NCI-H2081 treated with DMSO at 0.1 percent for 48 hours (cell line): ENCODE results near the gene KCNK1.

ENCODE experiments used
- DNase-seq: peaks from one replicate; lab custom pipeline; 2025; lab: John Stamatoyannopoulos, UW

KCNK1 gene

DNA sequence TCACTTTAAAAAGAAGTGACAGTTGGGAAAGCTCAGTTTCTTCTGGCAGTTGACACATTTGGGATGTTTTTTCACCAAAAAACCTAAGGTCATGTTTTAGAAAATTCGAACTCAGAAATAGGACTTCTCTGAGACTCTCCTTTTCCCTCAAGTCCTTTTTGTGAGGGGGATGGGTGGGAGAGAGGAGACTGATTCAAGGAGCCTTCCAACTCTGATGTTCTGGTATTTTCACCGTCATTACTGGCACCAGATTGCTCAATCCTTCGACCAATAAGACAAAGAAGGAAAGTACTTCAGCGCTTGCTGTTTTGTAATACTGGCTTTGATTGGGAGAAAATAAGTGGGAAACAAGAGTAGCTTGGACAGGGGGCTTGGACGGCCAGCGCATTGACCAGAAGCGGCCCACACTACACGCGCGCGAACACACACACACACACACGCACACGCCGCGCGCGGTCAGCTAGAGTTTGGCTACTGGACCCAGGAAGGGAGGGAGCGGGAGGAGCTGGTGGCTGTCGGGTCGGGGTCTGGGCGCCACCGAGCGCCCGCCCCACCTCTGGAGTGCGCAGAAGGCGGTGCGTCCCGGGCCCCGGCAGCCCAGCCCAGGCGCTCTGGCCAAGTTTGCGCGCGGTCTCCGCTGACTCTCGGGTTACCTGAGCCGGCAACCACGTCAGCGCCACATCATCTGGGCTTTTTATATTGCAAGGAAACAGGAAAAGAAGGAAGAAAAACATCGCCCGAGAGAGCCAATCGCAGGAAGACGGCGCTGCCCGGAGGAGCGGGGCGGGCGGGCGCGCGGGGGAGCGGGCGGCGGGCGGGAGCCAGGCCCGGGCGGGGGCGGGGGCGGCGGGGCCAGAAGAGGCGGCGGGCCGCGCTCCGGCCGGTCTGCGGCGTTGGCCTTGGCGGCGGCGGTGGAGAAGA lies at the start of gene KCNK1:
Gene KCNK1 (plus strand): TSS at position 855 of the 921 bp plus-strand sequence. CDS start 66 bp downstream, at position 921.
- DNase-seq = no peak

DNA sequence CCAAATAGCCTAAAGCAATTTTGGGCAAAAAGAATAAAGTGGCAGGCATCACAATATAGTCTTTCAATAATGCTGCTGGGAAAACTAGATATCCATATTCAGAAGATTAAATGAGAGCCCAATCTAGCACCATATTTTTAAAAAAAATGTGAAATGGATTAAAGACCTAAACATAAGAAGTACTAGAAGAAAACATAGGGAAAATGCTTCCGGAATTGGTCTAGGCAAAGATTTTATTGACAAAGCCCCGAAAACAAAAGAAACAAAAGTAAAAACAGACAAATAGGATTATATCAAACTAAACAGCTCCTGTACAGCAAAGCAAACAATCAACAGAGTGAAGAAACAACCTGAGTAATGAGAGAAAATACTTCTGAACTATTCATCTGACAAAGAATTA lies 48.6 kb upstream of the KCNK1 start:
- DNase-seq = no peak

DNA sequence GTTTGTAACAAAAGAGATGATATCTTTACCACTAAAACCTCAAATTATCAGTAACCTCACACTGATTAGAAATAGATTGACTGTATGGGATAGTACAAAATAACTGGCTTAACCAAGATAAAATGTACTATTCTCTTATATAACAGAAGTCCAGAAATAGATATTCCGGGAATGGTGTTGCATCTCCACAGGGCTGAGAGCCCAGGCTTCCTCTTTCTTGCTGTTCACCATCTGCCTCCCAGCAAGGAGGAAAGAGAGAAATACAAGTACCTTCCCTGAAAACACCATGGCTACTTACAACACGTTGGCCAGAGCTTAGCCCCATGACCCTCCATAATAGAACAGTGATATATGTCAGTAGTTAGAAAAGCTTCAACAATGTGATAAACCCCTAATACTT lies 47.0 kb upstream of the KCNK1 start:
- no peak for DNase-seq

DNA sequence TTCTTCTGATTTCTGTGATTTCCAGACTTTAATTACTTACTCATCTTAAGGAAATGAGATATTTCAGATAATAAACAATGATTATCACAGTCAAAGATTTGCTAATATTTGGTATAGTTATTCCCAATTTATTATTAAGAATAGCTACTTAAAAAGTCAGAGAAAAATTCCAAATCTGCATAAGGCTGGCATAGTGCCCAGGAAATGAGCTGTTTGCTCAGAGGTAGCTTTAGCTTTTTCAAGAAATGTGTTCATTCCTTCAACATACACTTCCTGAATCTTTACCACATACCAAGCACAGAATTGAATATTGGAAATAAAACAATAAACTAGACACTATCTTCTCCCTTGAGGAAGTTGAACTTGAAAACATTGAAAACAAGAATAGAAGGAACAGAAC lies 44.3 kb upstream of the KCNK1 start:
- DNase-seq = no peak

DNA sequence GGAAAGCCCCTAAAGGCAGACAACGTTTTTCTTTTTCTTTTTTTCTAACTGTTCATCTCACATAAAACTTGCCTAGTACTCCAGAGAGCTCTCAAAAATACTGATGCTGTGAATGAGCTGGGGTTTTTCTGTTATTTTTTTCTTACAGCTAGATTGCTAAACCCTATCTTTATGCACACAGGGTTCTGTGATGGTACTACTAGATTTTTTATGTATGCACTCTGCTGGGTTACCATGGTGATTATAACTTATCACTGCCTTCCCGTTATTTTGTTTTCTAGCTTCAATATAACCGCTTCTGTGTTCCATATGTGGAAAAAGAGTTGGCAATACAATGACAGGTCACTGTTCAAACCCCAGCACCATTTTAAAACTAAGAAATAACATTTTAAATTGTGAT lies 43.7 kb upstream of the KCNK1 start:
- DNase-seq = no peak

DNA sequence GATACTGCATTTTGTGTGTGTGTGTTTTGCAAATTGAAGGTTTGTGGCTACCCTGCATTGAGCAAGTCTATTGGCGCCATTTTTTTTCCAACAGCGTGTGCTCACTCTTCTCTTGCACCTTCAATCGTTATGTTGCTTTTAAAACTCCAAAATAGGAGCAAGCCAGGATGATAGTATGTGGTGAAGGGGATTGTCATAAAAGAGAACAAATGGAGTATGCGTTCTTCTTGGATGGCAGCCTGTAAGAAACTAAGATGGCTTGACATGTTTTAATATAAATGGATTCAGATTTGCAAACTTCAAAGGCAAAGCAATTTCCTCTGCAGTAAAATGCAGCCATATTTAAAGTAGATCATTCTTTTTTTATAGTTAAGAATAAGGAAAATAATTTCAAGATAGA lies 43.2 kb upstream of the KCNK1 start:
- no peak for DNase-seq

DNA sequence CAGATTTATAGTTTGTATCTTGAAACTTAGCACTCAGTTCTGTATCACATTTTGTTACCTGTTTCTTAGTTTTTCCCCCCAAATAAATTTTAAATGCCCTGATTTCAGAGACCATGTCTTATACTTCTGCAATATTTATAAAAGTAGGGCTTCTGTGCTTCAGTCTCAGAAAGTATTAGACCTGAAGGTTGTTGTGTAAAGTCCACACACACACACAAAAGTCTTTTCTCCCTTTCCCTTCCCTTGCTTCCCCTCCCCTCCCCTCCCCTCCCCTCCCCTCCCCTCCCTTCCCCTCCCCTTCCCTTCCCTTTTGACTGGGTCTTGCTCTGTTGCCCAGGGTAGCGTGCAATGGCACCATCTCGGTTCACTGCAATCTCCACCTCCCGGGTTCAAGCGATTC lies 41.0 kb upstream of the KCNK1 start:
- no peak for DNase-seq

DNA sequence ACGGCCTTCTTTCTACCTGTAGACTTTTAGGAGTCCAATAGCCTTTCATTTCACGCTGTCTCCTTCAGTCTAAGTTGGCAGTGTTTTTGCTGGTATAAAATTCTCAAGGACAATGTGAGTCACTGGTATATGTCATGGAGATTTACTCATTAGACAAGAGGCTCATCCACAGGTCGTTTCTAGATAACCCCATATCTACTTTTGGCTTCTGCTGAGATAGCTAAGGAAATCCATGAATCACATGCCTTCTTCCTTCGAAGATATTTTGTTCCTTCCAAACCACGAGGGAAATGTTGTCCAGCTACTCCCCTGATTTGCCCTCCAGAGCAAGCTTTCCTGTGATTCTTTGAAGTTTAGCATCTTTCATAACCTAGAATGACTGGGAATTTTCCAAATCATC lies 38.5 kb upstream of the KCNK1 start:
- DNase-seq = no peak

DNA sequence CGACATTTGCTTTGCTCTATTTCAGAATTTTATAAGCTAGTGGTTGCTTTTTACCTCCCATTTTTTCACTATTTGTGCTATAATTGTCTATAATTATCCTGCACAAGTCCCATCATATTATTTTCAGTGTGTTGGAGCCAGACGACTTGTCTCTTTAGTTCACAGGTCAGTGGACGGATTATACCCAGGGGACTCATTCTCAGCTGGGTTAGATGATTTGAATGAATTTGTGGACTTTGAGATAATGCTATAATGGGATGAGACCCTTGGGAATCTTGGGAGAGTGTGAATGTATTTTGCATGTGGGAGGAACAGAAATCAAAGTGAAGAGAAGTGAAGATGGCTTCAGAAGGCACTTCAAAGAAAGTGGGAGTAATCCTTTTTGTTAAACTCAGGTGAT lies 31.5 kb upstream of the KCNK1 start:
- no peak for DNase-seq

DNA sequence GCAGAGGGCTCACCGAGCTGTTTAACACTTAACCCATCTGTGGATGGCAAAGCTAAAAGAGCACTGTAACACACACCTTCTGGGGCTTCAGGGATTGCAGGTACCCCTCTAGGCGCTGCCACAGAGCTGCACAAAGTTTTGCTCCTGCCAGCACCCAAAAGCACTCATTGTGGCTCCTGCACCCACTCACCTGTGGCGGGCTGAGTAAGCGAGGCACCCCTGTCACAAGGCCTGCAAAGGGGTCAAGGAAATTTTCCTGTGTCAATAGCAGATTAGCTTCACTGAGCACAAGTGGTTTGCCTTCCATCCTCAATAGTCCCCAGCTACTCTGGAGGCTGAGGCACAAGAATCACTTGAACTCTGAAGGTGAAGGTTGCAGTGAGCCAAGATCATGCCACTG lies 29.5 kb upstream of the KCNK1 start:
- no peak for DNase-seq

DNA sequence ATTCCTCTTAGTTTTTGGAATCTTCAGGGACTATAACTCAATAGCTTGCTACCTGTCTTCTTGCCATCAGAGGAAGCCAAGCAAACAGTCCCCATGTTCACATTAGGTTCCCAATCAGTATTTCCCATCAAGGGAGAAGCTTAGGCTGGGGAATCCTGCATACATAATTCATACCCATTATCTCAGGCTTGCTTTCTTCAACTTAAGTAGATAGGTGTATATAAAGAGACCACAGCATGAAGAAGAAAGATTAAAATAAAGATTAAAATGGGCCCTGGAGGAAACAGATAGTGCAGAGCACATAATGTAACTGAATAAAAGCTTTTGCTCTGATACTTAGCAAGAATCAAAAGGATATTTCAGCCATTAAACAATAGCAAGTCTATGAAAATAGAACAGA lies 29.0 kb upstream of the KCNK1 start:
- DNase-seq = no peak

DNA sequence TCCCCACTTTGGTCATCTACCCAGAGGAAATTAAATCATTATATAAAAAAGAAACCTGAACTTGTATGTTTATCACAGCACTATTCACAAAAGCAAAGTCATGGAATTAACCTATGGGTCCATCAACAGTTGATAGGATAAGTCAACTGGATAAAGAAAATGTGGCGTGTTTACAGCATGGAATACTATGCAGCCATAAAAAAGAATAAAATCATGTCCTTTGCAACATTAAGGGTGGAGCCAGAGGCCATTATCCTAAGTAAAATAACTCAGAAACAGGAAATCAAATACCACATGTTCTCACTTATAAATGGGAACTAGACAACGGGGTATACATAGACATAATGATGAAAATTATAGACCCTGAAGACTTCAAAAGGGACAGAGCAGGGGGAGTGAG lies 27.6 kb upstream of the KCNK1 start:
- DNase-seq = no peak

DNA sequence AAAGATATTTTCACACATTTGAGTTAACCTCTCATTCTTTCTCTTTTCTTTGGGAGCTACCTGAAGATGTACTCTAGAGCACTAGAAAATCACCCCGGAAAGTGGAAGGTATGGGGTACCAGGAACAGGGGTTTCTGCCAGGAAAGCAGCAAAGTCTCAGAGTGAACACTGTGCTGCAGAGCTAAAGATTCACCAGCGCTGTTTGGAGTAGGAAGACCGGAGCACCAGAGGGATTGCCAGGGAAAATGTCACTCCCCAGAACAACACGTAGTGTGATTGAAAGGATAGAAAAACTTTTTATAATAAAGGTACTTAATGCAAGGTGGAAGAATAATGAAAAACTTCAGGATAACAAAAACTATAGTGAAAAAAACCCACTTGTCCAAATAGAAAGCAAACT lies 26.7 kb upstream of the KCNK1 start:
- DNase-seq = no peak

DNA sequence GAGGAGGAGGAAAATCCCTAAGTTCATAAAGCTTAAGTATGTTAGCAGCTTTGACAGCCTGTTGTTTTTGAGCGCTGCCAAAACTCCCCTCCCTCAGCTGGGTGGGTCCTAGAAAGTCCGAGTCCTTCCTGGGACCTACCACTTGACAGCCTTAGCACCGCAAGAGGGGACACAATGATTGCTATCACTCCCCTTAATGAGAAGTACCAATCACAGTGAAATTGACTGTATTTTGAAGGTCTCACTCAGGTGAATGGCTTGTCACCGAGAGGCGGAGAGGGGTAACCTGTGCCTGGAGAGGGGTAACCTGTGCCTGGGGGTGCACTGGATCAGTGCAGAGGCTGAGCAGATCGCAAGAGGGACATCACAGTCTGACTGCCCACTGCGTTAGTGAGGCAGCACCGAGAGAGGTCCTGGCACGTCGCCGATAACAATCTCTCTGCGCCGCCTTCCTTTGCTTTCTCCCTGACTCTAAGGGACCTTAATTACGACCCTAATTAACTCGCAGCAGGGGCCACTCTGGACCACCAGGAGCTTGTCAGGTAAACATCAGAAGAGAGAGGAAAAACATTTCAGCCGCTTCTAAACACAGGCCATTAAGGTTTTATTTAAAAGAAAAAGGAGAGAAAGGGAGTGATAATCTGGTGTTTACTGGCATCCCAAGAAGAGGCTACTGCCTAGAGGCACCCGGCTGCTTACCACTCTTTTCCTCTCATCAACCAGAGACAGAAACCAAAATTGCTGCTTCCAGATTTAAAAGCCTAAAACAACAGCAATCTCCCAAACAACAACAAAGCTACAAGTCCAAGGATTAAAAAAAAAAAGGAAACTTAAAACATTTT lies 25.7 kb upstream of the KCNK1 start:
- DNase-seq = no peak

DNA sequence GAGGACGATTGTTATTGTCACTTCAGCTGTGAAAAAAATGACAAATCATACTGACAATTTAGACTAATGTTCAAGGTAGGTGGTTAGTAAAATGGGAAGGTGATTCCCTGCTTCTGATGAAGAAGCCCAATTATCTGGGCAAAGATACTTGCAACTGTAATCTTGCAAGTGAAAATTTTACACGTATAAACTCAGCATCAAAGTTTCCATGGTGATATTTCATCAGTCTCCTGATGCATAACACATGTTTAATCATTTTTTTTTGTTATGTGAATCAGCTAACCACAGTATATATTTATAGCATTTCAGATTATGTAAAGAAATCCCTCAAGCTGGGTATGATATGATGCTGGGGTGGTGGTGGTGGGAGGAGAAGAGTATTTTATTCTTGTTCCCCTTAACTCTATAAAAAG lies 16.4 kb upstream of the KCNK1 start:
- no peak for DNase-seq

DNA sequence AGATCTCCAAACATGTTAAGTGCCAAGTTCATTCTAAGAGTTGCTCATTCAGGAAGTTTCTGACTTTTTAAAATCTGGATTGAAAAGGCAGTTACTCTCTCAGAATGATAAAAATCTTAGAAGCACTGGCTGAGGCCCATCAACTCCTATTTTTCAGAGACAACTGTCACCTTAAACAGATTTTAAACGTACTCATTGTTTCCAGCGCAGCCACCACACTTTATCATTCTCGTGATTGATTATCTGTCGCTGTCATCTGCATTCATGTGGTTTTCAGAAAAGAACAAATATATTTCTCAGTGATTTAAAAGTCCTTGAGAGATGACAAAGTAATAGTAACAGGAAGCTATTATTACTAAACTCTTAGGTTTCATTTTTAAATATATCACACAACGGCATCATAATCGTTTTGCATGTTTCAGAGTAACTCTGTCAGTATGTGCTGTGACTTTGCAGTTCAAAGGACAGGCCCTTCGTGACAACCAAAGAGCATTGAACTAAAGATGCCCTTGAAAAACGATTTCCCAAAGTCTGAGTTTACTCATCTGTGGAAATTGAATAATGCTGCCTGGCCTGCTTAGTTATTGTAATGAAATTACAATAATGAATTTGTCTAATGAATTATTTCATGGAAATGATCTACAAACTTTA lies 14.9 kb upstream of the KCNK1 start:
- DNase-seq = no peak

DNA sequence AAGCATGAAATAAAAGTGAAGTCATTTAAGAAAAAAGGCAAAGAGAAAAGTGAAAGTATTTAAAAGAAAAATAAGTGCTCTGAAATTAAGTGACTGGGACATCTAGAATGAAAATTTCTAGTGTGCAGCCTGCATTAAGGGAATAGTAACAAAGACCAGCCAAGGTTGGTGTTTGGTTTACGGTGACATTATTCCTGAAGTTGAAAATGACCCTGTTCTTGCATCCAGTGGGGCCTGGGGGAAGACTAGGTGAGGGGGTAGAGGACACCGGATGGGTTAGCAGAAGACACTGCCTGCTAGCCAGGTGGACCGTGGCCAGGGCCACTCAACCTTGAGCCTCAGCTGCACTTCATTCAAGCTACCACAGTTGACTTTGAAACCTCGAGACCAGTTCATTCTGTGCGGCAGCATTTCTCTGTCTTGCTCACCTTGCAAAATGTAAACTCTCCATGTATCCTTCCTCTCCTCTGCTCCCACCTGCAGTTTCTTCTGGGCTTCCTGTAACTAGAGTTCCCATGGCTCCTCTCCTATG lies 14.3 kb upstream of the KCNK1 start:
- DNase-seq = no peak

DNA sequence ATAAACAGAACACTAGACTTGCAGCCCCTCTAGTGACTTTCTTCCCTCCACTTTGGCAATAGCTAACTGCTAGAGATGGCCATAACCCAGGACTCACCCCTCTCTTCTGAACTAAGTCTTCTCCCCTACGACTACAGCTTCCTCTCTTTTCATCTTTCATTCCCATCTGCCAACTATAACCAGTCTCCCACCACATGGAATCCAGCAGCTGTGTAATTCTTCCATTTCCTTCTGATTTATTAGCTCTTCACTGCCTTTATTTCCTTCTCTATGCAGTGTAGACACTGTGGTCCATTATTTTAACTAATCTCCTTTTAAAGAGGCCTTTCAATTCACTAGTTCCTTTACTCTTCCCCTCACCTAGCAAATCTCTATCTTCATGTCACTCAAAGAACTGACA lies 13.4 kb upstream of the KCNK1 start:
- no peak for DNase-seq

DNA sequence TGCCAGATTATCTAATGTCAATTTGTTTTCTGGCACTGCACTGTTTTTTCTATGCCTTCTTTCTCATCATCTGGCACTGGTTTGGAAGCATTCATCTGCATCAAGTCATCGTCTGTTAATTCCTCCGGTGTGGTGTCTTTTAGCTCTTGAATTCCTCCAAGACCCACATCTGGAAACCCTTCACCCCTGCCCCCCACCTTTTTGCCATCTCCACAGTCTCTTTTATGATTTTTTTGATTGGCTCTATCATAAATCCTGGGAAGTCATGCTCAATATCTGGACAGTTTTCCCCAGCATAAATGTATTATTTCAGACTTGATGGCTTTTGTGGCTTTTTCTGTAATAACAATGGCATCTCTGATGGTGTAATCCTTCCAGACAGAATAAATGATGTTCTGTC lies 10.4 kb upstream of the KCNK1 start:
- DNase-seq = no peak

DNA sequence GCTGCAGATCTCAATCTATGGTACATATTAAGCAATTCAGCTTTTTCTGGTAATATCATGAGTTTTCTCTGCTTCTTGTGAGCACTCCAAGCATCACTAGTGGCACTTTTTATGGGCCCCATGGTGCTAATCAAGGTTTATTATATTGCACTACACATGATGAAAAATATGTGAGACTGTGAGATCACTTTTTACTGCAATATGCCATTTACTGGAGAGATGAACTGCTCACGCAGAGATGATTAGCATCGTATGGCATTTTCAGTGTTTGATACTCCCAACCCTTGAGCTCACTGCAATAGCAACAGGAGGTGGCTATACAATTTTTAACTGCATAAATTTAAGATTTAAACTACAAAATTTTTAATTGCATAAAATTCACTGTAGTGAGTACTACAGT lies 8.7 kb upstream of the KCNK1 start:
- DNase-seq = no peak

DNA sequence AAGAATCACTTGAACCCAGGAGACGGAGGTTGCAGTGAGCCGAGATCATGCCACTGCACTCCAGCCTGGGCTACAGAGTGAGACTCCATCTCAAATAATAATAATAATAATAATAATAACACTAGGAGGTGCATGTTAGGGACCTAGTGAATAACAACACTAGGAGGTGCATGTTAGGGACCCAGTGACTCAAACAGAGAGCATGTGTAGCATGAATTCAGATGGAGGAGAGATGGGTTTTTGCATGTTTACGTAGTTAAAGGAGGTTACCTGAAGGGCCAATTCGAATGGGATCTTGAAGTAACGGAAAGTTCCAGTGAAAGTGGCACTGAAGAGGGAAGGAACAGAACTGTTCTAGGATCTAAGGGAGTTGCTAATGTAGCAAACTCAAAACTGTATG lies 7.1 kb upstream of the KCNK1 start:
- no peak for DNase-seq
